OCI-LY3 (cell line): ENCODE measurements around the gene CDX1.

ENCODE experiments used
- EZH2phosphoT487 ChIP-seq: fragments of 200-600 bp; shearing (Covaris generic); IDR thresholded peaks from 2 replicates; pipeline ENCODE4 v1.6.1; 2018; ENCODE audit warnings: antibody characterized with exemption, mixed run types, low read depth
- TF ChIP-seq, protein P1 (sequence below): fragments of 200-600, 300-600 bp; sonication (generic); IDR thresholded peaks from 2 replicates; pipeline ENCODE4 v1.5.1; 2014; ENCODE audit warnings: antibody characterized with exemption, low read length, low read depth

- TF ChIP-seq, protein P1, sequence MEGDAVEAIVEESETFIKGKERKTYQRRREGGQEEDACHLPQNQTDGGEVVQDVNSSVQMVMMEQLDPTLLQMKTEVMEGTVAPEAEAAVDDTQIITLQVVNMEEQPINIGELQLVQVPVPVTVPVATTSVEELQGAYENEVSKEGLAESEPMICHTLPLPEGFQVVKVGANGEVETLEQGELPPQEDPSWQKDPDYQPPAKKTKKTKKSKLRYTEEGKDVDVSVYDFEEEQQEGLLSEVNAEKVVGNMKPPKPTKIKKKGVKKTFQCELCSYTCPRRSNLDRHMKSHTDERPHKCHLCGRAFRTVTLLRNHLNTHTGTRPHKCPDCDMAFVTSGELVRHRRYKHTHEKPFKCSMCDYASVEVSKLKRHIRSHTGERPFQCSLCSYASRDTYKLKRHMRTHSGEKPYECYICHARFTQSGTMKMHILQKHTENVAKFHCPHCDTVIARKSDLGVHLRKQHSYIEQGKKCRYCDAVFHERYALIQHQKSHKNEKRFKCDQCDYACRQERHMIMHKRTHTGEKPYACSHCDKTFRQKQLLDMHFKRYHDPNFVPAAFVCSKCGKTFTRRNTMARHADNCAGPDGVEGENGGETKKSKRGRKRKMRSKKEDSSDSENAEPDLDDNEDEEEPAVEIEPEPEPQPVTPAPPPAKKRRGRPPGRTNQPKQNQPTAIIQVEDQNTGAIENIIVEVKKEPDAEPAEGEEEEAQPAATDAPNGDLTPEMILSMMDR, result no peak
- TF ChIP-seq EZH2phosphoT487, result no peak
Measured at GRCh38 chr5:150178262-150178661, 11.7 kb downstream of the CDX1 start.
